Breast epithelium (tissue), 4 donors: ENCODE results near the gene PANK1. TPM values are rescaled to one million over a fixed set of nuclear protein-coding genes. Genes with fewer than 3 reads are reported as not detected.

ENCODE experiments used
- DNase-seq, 2 donors: peaks; one replicate each; pipeline ENCODE4 v3.0.0-alpha.2; 2019; ENCODE audit warnings: low spot score in 2 of 2
- H3K27ac ChIP-seq, 2 donors: fragments of 200-600 bp; sonication (generic) in 1 of 2; one replicate each; pipeline ENCODE4 v1.5.1; 2016 to 2019; ENCODE audit warnings: mild to moderate bottlenecking in 1 of 2
- H3K27me3 ChIP-seq, 2 donors: fragments of 200-600 bp; sonication (generic) in 1 of 2; one replicate each; pipeline versions ENCODE4 v1.5.1 to v1.6.0; 2017 to 2019; ENCODE audit warnings: control low read depth in 1 of 2, mild to moderate bottlenecking in 1 of 2
- H3K36me3 ChIP-seq: fragments of 200-600 bp; one replicate; pipeline ENCODE4 v1.5.1; 2019
- H3K4me1 ChIP-seq, 2 donors: fragments of 200-600 bp; sonication (generic); one replicate each; pipeline ENCODE4 v1.5.1; 2016 to 2019; ENCODE audit warnings: control low read depth in 1 of 2
- H3K4me3 ChIP-seq, 3 donors: fragments of 200-600 bp; sonication (generic); 1 replicate in 2 of 3; 2 replicates in 1 of 3; pipeline ENCODE4 v1.5.1; 2016 to 2019; ENCODE audit warnings: mild to moderate bottlenecking in 3 of 3, moderate library complexity in 2 of 3
- H3K9me3 ChIP-seq, 2 donors: fragments of 200-600 bp; sonication (generic) in 1 of 2; one replicate each; pipeline ENCODE4 v1.5.1; 2016 to 2019; ENCODE audit warnings: control low read depth in 1 of 2
- POLR2A ChIP-seq: fragments of 450-650 bp; IDR thresholded peaks from one replicate; pipeline ENCODE4 v1.6.1; 2016; ENCODE audit warnings: antibody characterized with exemption, mild to moderate bottlenecking, moderate library complexity
- POLR2AphosphoS5 ChIP-seq, 3 donors: sonication (generic); formaldehyde crosslinking; IDR thresholded peaks; one replicate each; pipeline ENCODE4 v1.6.1; 2017; ENCODE audit warnings: antibody characterized with exemption in 3 of 3
- intact Hi-C: fragments of 100-400 bp; cut with DNase I; formaldehyde crosslinking; loops from one replicate; pipeline ENCODE4 v1.15.1; 2023; ENCODE audit warnings: low total_unique reads
- total RNA-seq, 3 donors: library from RNA; depleted of rRNA; stranded (reverse); fragments of >200 nt; gene quantifications; one replicate each; pipeline ENCODE4 v1.1.0, GENCODE V29; 2016
- TF ChIP-seq, protein P1 (sequence below), 3 donors: fragments of 450-650 bp; IDR thresholded peaks; one replicate each; pipeline ENCODE4 v1.5.1; 2016 to 2017; ENCODE audit warnings: antibody characterized with exemption in 3 of 3, mild to moderate bottlenecking in 3 of 3, moderate library complexity in 3 of 3

Gene PANK1
- total RNA-seq, 3 donors from 2014 or later: 2.9 to 6.4 (median 5.1) TPM

DNA sequence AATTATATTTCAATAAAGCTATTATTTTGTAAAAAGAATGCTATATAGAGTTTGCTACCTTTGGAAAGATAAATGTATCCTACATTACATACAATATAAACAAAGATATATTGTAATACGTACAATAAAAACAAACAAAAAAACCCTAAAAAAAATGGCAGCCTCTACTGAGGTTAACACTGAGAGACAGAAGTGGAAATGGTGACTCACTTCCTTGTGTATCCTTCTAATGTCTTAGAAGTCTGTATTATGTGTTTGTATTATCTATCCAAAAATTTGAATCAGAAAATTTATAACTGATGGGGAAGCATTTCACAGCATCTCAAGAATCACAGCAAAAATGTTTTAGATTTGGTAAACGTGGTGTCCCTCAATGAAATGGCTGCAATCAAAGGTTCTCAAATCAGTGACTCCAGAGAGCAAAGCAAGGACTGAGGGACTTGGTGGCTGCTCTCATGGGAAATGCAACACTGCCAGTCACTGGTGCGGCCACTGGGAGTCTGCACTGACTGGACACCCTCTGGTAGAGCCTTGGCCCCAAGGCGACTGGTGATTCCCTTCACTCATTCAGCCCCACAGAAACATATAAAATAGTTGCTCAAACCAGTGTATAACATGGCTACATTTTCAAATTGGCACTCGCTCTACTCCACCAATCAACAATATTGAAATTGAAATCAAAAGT lies 53.8 kb downstream of the PANK1 start:
- Histone ChIP-seq H3K9me3 (no peaks in the 10 kb centered on the region), H3K27me3 (no peaks in the 10 kb centered on the region), H3K4me3 (no peak overlapping the region), H3K36me3 (no peaks in the 10 kb centered on the region), H3K4me1 (no peaks in the 10 kb centered on the region), H3K27ac (no peak overlapping the region)
- no peak for DNase-seq
- TF ChIP-seq, protein P1, sequence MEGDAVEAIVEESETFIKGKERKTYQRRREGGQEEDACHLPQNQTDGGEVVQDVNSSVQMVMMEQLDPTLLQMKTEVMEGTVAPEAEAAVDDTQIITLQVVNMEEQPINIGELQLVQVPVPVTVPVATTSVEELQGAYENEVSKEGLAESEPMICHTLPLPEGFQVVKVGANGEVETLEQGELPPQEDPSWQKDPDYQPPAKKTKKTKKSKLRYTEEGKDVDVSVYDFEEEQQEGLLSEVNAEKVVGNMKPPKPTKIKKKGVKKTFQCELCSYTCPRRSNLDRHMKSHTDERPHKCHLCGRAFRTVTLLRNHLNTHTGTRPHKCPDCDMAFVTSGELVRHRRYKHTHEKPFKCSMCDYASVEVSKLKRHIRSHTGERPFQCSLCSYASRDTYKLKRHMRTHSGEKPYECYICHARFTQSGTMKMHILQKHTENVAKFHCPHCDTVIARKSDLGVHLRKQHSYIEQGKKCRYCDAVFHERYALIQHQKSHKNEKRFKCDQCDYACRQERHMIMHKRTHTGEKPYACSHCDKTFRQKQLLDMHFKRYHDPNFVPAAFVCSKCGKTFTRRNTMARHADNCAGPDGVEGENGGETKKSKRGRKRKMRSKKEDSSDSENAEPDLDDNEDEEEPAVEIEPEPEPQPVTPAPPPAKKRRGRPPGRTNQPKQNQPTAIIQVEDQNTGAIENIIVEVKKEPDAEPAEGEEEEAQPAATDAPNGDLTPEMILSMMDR (IDR thresholded peaks at IDR 0.05): no peak
- TF ChIP-seq POLR2A (no peak), POLR2AphosphoS5 (IDR thresholded peaks at IDR 0.05) (no peak)
- intact Hi-C loops: no loop called here

DNA sequence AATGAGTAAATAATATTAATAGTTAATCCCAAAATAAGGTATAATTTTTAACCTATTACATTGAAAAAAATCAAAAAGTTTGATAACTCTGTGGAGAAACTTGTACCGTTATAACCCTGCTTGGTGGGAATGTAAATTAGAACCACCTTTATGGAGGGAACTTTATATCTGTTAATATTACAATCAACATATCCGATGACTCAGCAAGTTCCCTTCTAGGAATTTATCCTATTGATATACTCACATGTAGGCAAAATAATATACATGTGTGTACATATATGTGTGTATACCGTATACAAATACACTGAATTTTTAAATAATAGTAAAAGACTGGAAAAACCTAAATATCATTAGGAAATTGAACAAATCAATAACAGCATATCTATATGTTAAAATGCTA lies 54.7 kb downstream of the PANK1 start:
- TF ChIP-seq, protein P1 (IDR thresholded peaks at IDR 0.05): no peak
- TF ChIP-seq POLR2AphosphoS5 (IDR thresholded peaks at IDR 0.05) (no peak), POLR2A (no peak)
- intact Hi-C loops: no loop called here
- H3K4me1 ChIP-seq: no peaks in the 10 kb centered on the region
- H3K36me3 ChIP-seq: no peaks in the 10 kb centered on the region
- no peak overlapping the region for H3K27ac ChIP-seq
- H3K9me3 ChIP-seq: no peaks in the 10 kb centered on the region
- H3K4me3 ChIP-seq: no peak overlapping the region
- H3K27me3 ChIP-seq: no peaks in the 10 kb centered on the region
- no peak for DNase-seq

DNA sequence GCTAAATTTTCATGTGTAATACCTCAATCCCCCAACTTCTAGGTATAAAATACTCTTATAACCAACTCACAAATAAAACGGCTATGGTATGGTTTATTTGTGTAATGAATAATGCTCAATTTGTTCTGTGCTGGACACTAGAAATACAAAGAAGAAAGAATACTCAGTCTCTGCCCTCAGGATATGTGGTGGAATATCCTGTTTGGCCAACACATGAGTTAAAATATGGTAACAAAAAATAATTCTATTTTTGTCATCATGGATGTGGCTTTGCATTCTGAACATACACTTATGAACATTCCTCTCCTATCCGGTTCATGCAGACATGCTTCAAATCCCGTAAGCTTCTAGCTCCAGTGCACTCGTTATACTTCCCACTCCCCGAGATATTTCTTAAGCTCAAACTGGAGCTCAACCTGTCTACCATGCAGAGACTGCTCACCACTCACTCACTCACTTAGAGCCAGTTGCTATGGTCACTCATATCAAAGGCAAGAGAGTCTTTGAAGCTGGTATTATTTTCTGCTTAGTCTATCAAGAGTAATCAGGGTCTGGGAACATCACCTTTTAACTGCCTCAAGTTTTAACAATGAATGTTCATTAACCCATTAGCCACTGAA lies 55.8 kb downstream of the PANK1 start:
- no peak for DNase-seq
- no peak overlapping the region for H3K4me3 ChIP-seq
- intact Hi-C loops: no loop called here
- H3K4me1 ChIP-seq: no peaks in the 10 kb centered on the region
- no peaks in the 10 kb centered on the region for H3K9me3 ChIP-seq
- H3K36me3 ChIP-seq: no peaks in the 10 kb centered on the region
- TF ChIP-seq POLR2A (no peak), POLR2AphosphoS5 (IDR thresholded peaks at IDR 0.05) (no peak)
- TF ChIP-seq, protein P1 (IDR thresholded peaks at IDR 0.05): no peak
- H3K27ac ChIP-seq: no peak overlapping the region
- no peaks in the 10 kb centered on the region for H3K27me3 ChIP-seq

DNA sequence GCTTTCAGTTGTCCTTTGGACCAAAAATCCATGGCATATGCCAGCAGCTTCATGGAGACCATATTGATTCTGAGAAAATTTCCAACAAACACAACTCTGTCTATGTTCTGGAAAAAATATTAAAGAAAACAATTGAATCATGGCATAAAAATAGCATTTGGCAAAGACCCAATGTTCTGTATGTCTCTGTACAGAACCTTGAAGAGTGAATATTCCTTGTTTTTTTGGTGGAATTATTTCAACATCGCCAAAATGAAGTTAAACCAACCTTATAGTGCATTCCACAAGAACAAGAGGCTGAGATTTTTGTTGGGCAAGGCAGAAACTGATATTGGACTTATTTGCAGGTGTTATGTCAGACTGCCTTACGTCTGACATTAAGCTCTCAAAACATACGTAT lies 56.4 kb downstream of the PANK1 start:
- Histone ChIP-seq H3K9me3 (no peaks in the 10 kb centered on the region), H3K4me1 (no peaks in the 10 kb centered on the region), H3K36me3 (no peaks in the 10 kb centered on the region), H3K27ac (no peak overlapping the region), H3K27me3 (no peaks in the 10 kb centered on the region), H3K4me3 (no peak overlapping the region)
- no peak for DNase-seq
- intact Hi-C loops: no loop called here
- no peak for TF ChIP-seq POLR2AphosphoS5 (IDR thresholded peaks at IDR 0.05)
- TF ChIP-seq, protein P1 (IDR thresholded peaks at IDR 0.05): no peak
- no peak for TF ChIP-seq POLR2A

DNA sequence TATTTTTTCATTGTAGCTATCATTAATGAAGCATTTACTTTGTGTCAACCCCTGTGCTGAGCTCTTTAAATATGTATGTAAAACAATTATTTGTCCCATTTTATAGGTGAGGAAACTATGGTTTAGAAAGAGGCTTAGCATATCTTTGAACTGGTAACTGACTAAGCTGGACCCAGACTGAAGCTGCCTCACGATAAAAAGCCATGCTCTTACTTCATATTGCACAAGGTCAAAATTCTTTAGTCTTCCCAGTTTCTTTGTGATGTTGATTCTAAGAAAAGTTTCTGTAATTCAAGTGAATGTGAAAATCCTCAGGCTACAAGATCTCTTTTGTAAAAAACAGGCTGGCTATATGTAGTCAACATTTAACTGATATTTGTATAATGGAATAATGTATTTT lies 63.0 kb downstream of the PANK1 start:
- no peaks in the 10 kb centered on the region for H3K4me1 ChIP-seq
- no peaks in the 10 kb centered on the region for H3K36me3 ChIP-seq
- no peaks in the 10 kb centered on the region for H3K9me3 ChIP-seq
- TF ChIP-seq POLR2A (no peak), POLR2AphosphoS5 (IDR thresholded peaks at IDR 0.05) (no peak)
- TF ChIP-seq, protein P1 (IDR thresholded peaks at IDR 0.05): no peak
- H3K27me3 ChIP-seq: no peaks in the 10 kb centered on the region
- DNase-seq: no peak
- H3K27ac ChIP-seq: no peak overlapping the region
- intact Hi-C loops: no loop called here
- no peak overlapping the region for H3K4me3 ChIP-seq
